Epithelial cell of proximal tubule (primary cell): Measurements from ENCODE around the gene INTS4. TPM values are rescaled to one million over a fixed set of nuclear protein-coding genes. Genes with fewer than 3 reads are reported as not detected.
"Not testable (repeated sequence)": the region's sequence is repeated elsewhere in the genome, so short reads cannot be mapped to it uniquely, and the experiment has no call there.

Source experiments
- DNase-seq: peaks from one replicate; pipeline ENCODE4 v3.0.0-alpha.2; 2011; ENCODE audit warnings: low read depth
- H3K4me3 ChIP-seq: 2 replicates; pipeline ENCODE4 v1.5.1; 2011; ENCODE audit warnings: low read depth, mild to moderate bottlenecking, low read length
- CTCF ChIP-seq: conservative IDR thresholded peaks from 2 replicates; pipeline ENCODE4 v1.5.1; 2012; ENCODE audit warnings: low read depth, mild to moderate bottlenecking, low read length
- total RNA-seq: library from RNA; depleted of rRNA; stranded (reverse); fragments of >200 nt; gene quantifications from 2 replicates; pipeline ENCODE4 v1.2.3, GENCODE V29; 2015

Gene INTS4, protein sequence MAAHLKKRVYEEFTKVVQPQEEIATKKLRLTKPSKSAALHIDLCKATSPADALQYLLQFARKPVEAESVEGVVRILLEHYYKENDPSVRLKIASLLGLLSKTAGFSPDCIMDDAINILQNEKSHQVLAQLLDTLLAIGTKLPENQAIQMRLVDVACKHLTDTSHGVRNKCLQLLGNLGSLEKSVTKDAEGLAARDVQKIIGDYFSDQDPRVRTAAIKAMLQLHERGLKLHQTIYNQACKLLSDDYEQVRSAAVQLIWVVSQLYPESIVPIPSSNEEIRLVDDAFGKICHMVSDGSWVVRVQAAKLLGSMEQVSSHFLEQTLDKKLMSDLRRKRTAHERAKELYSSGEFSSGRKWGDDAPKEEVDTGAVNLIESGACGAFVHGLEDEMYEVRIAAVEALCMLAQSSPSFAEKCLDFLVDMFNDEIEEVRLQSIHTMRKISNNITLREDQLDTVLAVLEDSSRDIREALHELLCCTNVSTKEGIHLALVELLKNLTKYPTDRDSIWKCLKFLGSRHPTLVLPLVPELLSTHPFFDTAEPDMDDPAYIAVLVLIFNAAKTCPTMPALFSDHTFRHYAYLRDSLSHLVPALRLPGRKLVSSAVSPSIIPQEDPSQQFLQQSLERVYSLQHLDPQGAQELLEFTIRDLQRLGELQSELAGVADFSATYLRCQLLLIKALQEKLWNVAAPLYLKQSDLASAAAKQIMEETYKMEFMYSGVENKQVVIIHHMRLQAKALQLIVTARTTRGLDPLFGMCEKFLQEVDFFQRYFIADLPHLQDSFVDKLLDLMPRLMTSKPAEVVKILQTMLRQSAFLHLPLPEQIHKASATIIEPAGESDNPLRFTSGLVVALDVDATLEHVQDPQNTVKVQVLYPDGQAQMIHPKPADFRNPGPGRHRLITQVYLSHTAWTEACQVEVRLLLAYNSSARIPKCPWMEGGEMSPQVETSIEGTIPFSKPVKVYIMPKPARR
- 15.3 and 24.5 TPM in 2 replicates for total RNA-seq

- TF ChIP-seq CTCF, result no peak
- H3K4me3 ChIP-seq, result peak within 1 kb of the TSS; percentile 82
- DNase-seq, result peak; percentile 98
Observed at GRCh38 chr11:77994434-77995362, at the start of gene INTS4. Gene INTS4 (minus strand): TSS chr11:77994668. CDS start chr11:77994643, 25 bp downstream.

DNA sequence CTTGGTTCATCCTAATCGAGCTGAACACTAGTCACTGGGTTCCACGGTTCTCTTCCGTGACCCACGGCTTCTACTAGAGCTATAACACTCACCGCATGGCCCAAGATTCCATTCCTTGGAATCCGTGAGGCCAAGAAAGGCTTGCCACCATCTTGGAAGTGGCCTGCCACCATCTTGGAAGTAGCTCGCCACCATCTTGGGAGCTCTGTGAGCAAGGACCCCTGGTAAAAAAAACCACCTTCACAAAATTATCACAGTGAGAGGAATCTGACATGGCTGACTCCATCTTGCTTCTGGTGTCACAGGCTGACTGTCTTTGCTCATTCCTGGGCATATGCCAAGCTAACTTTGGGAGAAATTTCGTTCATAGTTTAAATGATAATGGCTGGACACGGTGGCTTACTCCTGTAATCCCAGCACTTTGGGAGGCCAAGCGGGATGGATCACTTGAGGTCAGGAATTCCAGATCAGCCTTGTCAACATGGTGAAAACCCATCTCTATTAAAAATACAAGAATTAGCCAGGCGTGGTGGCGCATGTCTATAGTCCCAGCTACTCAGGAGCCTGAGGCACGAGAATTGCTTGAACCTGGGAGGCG is 47.5 kb upstream of the INTS4 start:
- H3K4me3 ChIP-seq, result no peak overlapping the region
- TF ChIP-seq CTCF, result no peak
- no peak for DNase-seq

DNA sequence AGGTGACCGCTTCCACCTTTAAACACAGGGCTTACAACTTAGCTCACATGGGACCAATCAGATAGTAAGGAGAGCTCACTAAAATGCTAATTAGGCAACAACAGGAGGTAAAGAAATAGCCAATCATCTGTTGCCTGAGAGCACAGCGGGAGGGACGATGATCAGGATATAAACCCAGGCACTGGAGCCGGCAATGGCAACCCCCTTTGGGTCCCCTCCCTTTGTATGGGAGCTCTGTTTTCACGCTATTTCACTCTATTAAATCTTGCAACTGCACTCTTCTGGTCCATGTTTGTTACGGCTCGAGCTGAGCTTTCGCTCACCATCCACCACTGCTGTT is 46.9 kb upstream of the INTS4 start:
- H3K4me3 ChIP-seq, DNase-seq: not testable (repeated sequence)

GRCh38 chr11:78040691-78041379 is 46.4 kb upstream of the INTS4 start:
- no peak overlapping the region for H3K4me3 ChIP-seq
- DNase-seq, result no peak

GRCh38 chr11:78039919-78040671 is 45.6 kb upstream of the INTS4 start:
- peak overlapping the region; percentile 27 for H3K4me3 ChIP-seq
- DNase-seq, result no peak
- TF ChIP-seq CTCF, result no peak

More at GRCh38 chr11:78040691-78041379, 46.4 kb upstream of the INTS4 start:
- no peak for TF ChIP-seq CTCF

DNA sequence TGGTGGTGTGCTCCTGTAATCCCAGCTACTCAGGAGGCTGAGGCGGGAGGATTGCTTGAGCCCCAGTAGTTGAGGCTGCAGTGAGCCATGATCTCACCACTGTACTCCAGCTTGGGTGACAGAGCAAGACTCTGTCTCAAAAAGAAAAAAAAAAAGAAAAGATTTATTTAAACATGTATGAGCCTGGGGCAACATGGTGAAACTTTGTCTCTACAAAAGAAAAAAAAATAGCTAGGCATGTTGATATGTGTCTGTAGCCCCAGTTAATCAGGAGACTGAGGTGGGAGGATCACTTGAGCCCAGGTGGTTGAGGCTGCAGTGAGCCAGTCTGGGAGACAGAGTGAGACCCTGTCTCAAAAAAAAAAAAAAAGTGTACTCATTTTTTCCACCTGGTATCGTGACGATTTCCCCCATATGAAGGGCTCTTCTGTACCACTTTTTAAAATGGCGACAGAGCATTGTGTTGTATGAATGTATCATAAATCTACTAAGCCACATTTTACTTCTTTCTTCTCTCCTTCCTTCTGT is 45.0 kb upstream of the INTS4 start:
- no peak overlapping the region for H3K4me3 ChIP-seq
- DNase-seq, result no peak
- TF ChIP-seq CTCF, result no peak
